ENCODE results near the gene HOXB5.
A peak's percentile ranks its signal among the peaks of the same experiment; 100 is the strongest.

HOXB5 gene

DNA sequence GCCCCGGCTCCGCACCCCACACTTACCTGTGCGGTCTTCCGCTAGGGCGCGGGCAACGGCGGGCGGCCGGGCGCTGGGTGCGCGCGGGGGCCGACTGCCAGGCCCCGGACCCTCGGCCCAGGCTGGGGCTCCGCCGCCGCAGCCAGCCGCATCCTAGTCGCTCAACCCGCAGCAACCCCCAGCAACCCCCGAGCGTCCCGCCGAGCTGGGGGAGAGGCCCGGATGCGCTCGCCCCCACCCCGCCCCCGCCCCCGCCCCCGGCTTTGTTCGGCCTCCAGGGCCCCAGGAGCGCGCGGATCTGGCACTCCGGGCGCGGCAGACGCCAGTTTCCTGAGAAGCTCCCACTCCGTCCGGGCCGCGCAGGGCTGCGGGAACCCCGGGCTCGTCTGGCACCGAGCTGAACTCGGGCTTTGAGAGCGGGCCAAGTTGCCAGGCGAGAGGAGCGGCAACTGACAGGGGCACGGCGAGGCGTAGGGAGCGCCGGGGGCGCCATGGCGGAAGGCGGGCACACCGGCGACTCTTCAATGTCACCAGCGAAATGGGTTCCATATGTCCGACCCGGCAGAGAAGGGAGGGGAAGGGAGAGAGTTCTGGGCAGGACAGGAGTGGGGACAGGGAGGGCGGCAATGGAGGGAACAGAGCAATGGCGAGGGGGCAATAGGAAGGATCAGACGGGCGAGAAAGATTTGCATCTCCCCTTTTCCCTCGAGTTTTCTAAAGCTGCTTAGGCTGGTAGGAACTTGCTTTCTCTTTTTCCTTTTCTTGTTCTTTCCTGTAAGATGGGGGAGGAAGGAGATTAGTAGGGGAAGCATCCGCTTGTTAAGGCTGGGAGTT is 29.2 kb downstream of the HOXB5 start:
- H3K9ac ChIP-seq (ENCODE audit: low read depth, low read length, poor library complexity, severe bottlenecking), result peak overlapping the region; percentile 95
- peaks cover 87% of the 10 kb centered on the region for H4K20me1 ChIP-seq (ENCODE audit: insufficient read depth, low read length, poor library complexity, severe bottlenecking)
- no peaks in the 10 kb centered on the region for H3K9me3 ChIP-seq (ENCODE audit: insufficient read depth, low read depth, low read length)
- no peaks in the 10 kb centered on the region for H3K9me2 ChIP-seq (replicated peaks; ENCODE audit: low read depth, low read length)
- peak overlapping the region; percentile 89 for H3K4me3 ChIP-seq (ENCODE audit: low read length, poor library complexity, severe bottlenecking)
- peaks cover 100% of the 10 kb centered on the region for H3K79me2 ChIP-seq (ENCODE audit: insufficient read depth, low read length)
- peak overlapping the region; percentile 98 for H3K4me2 ChIP-seq (ENCODE audit: low read depth, low read length, poor library complexity, severe bottlenecking)
- no peaks in the 10 kb centered on the region for H3K27me3 ChIP-seq (ENCODE audit: insufficient read depth, low read length, poor library complexity, severe bottlenecking)
- no peak overlapping the region for H2AFZ ChIP-seq (ENCODE audit: low read length)
- H3F3A ChIP-seq (ENCODE audit: low read depth), result peaks cover 11% of the 10 kb centered on the region
- H3K36me3 ChIP-seq (ENCODE audit: insufficient read depth, low read length), result peaks cover 78% of the 10 kb centered on the region
- peaks cover 89% of the 10 kb centered on the region for H3K4me1 ChIP-seq (ENCODE audit: insufficient read depth, low read length, poor library complexity, severe bottlenecking)
- TF ChIP-seq, protein P1, sequence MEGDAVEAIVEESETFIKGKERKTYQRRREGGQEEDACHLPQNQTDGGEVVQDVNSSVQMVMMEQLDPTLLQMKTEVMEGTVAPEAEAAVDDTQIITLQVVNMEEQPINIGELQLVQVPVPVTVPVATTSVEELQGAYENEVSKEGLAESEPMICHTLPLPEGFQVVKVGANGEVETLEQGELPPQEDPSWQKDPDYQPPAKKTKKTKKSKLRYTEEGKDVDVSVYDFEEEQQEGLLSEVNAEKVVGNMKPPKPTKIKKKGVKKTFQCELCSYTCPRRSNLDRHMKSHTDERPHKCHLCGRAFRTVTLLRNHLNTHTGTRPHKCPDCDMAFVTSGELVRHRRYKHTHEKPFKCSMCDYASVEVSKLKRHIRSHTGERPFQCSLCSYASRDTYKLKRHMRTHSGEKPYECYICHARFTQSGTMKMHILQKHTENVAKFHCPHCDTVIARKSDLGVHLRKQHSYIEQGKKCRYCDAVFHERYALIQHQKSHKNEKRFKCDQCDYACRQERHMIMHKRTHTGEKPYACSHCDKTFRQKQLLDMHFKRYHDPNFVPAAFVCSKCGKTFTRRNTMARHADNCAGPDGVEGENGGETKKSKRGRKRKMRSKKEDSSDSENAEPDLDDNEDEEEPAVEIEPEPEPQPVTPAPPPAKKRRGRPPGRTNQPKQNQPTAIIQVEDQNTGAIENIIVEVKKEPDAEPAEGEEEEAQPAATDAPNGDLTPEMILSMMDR (conservative IDR thresholded peaks at IDR 0.05; ENCODE audit: low read length), result no peak
- no peak for TF ChIP-seq EZH2phosphoT487 (IDR thresholded peaks at IDR 0.05; ENCODE audit: borderline replicate concordance)

DNA sequence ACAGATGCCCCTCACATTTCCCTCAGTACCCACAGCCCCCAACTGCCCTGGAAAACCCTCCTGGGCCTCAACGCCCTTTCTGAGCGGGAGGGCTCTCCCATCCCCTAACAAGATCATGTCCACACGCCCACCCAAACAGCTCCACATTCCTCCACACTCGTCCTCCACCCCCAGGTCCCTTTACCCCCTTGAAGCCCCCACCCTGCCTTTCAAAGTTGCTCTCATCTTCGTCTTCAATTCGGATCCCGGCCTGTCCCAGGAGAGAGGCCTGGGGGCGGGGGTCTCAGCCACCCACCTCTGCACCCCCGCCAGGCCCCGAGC is 29.8 kb downstream of the HOXB5 start:
- no peak overlapping the region for H2AFZ ChIP-seq (ENCODE audit: low read length)
- peaks cover 80% of the 10 kb centered on the region for H3K36me3 ChIP-seq (ENCODE audit: insufficient read depth, low read length)
- peaks cover 11% of the 10 kb centered on the region for H3F3A ChIP-seq (ENCODE audit: low read depth)
- H3K27me3 ChIP-seq (ENCODE audit: insufficient read depth, low read length, poor library complexity, severe bottlenecking), result no peaks in the 10 kb centered on the region
- peaks cover 89% of the 10 kb centered on the region for H4K20me1 ChIP-seq (ENCODE audit: insufficient read depth, low read length, poor library complexity, severe bottlenecking)
- peak overlapping the region; percentile 78 for H3K9ac ChIP-seq (ENCODE audit: low read depth, low read length, poor library complexity, severe bottlenecking)
- no peak for TF ChIP-seq EZH2phosphoT487 (IDR thresholded peaks at IDR 0.05; ENCODE audit: borderline replicate concordance)
- TF ChIP-seq, protein P1 (conservative IDR thresholded peaks at IDR 0.05; ENCODE audit: low read length), result no peak
- H3K4me3 ChIP-seq (ENCODE audit: low read length, poor library complexity, severe bottlenecking), result peak overlapping the region; percentile 89
- H3K9me2 ChIP-seq (replicated peaks; ENCODE audit: low read depth, low read length), result no peaks in the 10 kb centered on the region
- H3K4me1 ChIP-seq (ENCODE audit: insufficient read depth, low read length, poor library complexity, severe bottlenecking), result peaks cover 89% of the 10 kb centered on the region
- no peaks in the 10 kb centered on the region for H3K9me3 ChIP-seq (ENCODE audit: insufficient read depth, low read depth, low read length)
- peaks cover 100% of the 10 kb centered on the region for H3K79me2 ChIP-seq (ENCODE audit: insufficient read depth, low read length)
- peak overlapping the region; percentile 82 for H3K4me2 ChIP-seq (ENCODE audit: low read depth, low read length, poor library complexity, severe bottlenecking)

DNA sequence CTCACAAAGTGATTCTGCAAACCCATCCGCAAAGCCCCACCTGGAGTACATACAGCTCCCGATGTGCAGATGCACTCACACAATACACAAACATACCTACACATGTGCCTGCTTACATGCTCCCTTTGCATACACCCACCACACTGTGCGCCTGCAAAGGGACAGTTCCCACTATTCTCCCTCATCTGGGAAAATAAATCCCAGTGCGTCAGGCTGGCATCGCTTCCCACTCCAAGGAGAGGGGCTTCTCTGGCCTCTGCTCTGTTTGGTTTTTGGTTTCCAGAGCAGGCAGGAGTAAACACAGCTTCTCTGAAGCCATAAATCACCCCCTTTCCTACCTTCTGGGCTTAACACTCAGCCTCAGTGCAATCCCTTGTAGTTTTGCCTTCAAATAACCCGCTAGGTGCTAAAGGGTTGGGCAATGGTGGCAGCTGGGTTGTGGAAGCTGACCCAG is 30.2 kb downstream of the HOXB5 start:
- Histone ChIP-seq H3K4me3 (ENCODE audit: low read length, poor library complexity, severe bottlenecking) (peak overlapping the region; percentile 89), H3K4me1 (ENCODE audit: insufficient read depth, low read length, poor library complexity, severe bottlenecking) (peaks cover 89% of the 10 kb centered on the region), H3K9me3 (ENCODE audit: insufficient read depth, low read depth, low read length) (no peaks in the 10 kb centered on the region), H3K9me2 (replicated peaks; ENCODE audit: low read depth, low read length) (no peaks in the 10 kb centered on the region), H3K9ac (ENCODE audit: low read depth, low read length, poor library complexity, severe bottlenecking) (peak overlapping the region; percentile 78), H3F3A (ENCODE audit: low read depth) (peaks cover 11% of the 10 kb centered on the region), H3K36me3 (ENCODE audit: insufficient read depth, low read length) (peaks cover 80% of the 10 kb centered on the region), H4K20me1 (ENCODE audit: insufficient read depth, low read length, poor library complexity, severe bottlenecking) (peaks cover 89% of the 10 kb centered on the region), H3K27me3 (ENCODE audit: insufficient read depth, low read length, poor library complexity, severe bottlenecking) (no peaks in the 10 kb centered on the region), H2AFZ (ENCODE audit: low read length) (no peak overlapping the region), H3K79me2 (ENCODE audit: insufficient read depth, low read length) (peaks cover 100% of the 10 kb centered on the region), H3K4me2 (ENCODE audit: low read depth, low read length, poor library complexity, severe bottlenecking) (peak overlapping the region; percentile 82)
- TF ChIP-seq, protein P1 (conservative IDR thresholded peaks at IDR 0.05; ENCODE audit: low read length), result no peak
- TF ChIP-seq EZH2phosphoT487 (IDR thresholded peaks at IDR 0.05; ENCODE audit: borderline replicate concordance), result no peak

All from Loucy (cell line).